ENCODE results near the gene SLC26A11. TPM values are rescaled to one million over a fixed set of nuclear protein-coding genes. Genes with fewer than 3 reads are reported as not detected.

SLC26A11 gene
- total and polyA plus RNA-seq, 2 of the 13 experiments (the other 11 are each of a cell fraction or from before 2014, with no cell fraction given), result 8.7 to 13.2 TPM

- TF ChIP-seq GTF3A (CRISPR knock-in tag; conservative IDR thresholded peaks at IDR 0.05), result 0 out of 2 replicates have a peak, but pooled peaks have one; percentile 46
- TF ChIP-seq ZNF572 (CRISPR knock-in tag; IDR thresholded peaks at IDR 0.05), result no peak
- TF ChIP-seq KDM5B (CRISPR knock-in tag; IDR thresholded peaks at IDR 0.05; ENCODE audit: borderline replicate concordance), result peak; percentile 80
- TF ChIP-seq PRMT3 (CRISPR knock-in tag; IDR thresholded peaks at IDR 0.05; ENCODE audit: borderline replicate concordance, low read depth), result no peak
- TF ChIP-seq ZNF552 (CRISPR knock-in tag; IDR thresholded peaks at IDR 0.05; ENCODE audit: borderline replicate concordance), result no peak
- TF ChIP-seq LRRFIP1 (CRISPR knock-in tag; conservative IDR thresholded peaks at IDR 0.05), result no peak
- TF ChIP-seq U2AF1 (optimal IDR thresholded peaks at IDR 0.05; ENCODE audit: low read depth, low read length), result no peak
- TF ChIP-seq KDM2A (CRISPR knock-in tag; IDR thresholded peaks at IDR 0.05; ENCODE audit: borderline replicate concordance, low read depth), result peak; percentile 52; the same call in 1 of the 2 replicates
- no peak for TF ChIP-seq MAF1 (CRISPR knock-in tag; IDR thresholded peaks at IDR 0.05; ENCODE audit: borderline replicate concordance)
- no peak for TF ChIP-seq ZNF841 (CRISPR knock-in tag; IDR thresholded peaks at IDR 0.05; ENCODE audit: borderline replicate concordance)
- no peak for TF ChIP-seq SKI (IDR thresholded peaks at IDR 0.05; ENCODE audit: partially characterized antibody)
- TF ChIP-seq ZNF772 (CRISPR knock-in tag; IDR thresholded peaks at IDR 0.05), result peak; percentile 34; the same call in 1 of the 2 replicates
- no peak for TF ChIP-seq JDP2 (CRISPR knock-in tag; IDR thresholded peaks at IDR 0.05; ENCODE audit: borderline replicate concordance)
- no peak for TF ChIP-seq ZBTB34 (CRISPR knock-in tag; IDR thresholded peaks at IDR 0.05)
- peak; percentile 28 for TF ChIP-seq HNRNPLL (IDR thresholded peaks at IDR 0.05; ENCODE audit: low read depth, low read length, poor library complexity, severe bottlenecking)
- no peak for TF ChIP-seq KDM1A (CRISPR knock-in tag; IDR thresholded peaks at IDR 0.05)
- TF ChIP-seq ZSCAN30 (CRISPR knock-in tag; IDR thresholded peaks at IDR 0.05), result no peak
- no peak for TF ChIP-seq ONECUT2 (CRISPR knock-in tag; IDR thresholded peaks at IDR 0.05)
- 0 out of 2 replicates have a peak, but pooled peaks have one; percentile 19 for TF ChIP-seq ZNF292 (CRISPR knock-in tag; IDR thresholded peaks at IDR 0.05; ENCODE audit: borderline replicate concordance, low read depth)
- no peak for TF ChIP-seq NPAS2 (CRISPR knock-in tag; IDR thresholded peaks at IDR 0.05; ENCODE audit: borderline replicate concordance)
- no peak for TF ChIP-seq XBP1 (CRISPR knock-in tag; IDR thresholded peaks at IDR 0.05)
- no peak; the same call in 1 of the 2 replicates for TF ChIP-seq EED (CRISPR knock-in tag; IDR thresholded peaks at IDR 0.05)
- no peak for TF ChIP-seq DBP (CRISPR knock-in tag; IDR thresholded peaks at IDR 0.05; ENCODE audit: not compliant biosample characterization)
- TF ChIP-seq RCOR2 (CRISPR knock-in tag; IDR thresholded peaks at IDR 0.05), result no peak
- no peak for TF ChIP-seq TCF7 (IDR thresholded peaks at IDR 0.05; ENCODE audit: low read depth)
- no peak; the same call in 1 of the 2 replicates for TF ChIP-seq SP2 (CRISPR knock-in tag; IDR thresholded peaks at IDR 0.05)
Measured at GRCh38 chr17:80220054-80220735, at the start of gene SLC26A11, which contains the start of gene SGSH (continued).

All from HepG2 (cell line).